ENCODE data around the gene KLF15.

KLF15 gene

DNA sequence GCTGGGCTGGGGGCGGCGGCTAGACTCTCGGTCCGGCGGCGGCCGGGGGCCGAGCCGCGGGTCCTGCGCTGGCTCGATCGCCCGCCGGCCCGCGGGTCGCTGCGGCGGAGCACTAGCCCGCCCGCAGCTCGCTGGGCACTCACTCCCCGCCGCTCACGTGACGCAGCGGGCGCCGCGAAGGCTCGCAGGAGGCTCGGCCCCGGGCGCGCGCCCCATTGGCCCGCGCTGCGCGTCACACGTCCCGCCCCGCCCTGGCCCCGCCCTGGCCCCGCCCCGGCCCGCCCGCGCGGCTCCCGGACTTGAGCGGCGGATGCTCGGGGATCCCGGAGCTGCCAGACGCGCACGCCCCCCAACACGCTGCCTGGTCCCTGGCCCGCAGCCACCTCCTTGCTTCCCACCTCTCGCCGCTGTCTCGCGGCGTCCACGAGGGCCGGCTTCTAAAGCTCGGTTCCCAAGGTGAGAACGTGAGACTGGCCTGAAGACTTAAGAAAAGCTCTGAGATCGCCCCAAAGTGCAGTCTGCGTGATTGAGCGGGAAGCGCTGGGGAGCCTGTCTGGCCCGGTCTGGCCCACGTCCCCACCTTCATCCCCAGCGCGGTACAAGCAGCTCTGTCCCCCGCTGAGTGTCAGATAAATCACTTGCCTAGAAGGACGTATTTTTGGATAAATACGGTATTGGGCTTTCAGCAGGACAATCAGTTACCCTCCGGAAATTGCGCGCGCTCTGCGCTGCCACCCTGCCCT is at the start of gene KLF15:
TSS of gene KLF15 (minus strand) at position 114 of the 743 bp plus-strand sequence. CDS start 4,486 bp downstream, outside the sequence.
- no peak for DNase-seq

DNA sequence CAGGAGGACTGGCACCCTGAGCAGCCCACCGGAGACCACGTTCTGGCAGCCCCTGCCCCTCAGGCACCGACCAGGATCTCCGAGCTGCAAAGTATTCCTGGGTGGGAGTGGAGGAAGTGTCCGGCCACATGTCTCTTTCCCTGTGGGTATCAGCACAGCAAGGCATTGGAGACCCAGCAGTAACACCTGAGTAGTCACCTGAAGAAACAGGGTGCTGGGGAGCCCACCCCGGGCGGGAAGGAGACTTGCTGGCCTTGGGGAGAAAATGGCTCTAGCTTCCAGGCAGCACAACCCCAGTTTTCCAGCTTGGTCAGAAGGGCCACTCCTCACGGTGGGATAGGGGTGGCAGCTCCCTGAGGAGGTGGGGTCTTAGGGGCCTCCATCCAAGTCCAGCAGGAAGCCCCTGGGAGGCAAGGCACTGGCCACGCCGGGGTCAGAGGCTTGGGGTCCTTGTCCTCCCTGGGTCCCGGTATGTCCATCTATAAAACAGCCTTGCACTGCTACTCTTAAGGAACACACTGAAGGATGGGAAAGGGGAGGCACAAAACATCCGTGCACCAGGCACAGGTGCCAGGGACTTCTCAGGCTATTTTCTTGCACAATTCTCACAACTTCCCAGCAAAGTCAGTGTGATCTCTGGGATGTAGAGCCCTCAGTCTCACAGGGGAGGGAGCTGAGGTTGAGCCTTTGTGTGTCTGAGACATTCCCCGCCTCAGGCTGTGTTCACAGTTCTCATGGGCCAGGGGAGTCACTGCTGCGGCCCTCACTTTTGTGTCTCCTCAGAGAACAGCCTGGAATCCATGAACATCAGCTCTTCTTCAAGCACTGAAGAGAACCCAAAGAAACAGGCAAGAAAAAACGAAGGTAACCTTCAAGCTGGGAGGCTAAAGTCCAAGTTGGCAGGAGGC is 49.4 kb upstream of the KLF15 start:
- DNase-seq: no peak

DNA sequence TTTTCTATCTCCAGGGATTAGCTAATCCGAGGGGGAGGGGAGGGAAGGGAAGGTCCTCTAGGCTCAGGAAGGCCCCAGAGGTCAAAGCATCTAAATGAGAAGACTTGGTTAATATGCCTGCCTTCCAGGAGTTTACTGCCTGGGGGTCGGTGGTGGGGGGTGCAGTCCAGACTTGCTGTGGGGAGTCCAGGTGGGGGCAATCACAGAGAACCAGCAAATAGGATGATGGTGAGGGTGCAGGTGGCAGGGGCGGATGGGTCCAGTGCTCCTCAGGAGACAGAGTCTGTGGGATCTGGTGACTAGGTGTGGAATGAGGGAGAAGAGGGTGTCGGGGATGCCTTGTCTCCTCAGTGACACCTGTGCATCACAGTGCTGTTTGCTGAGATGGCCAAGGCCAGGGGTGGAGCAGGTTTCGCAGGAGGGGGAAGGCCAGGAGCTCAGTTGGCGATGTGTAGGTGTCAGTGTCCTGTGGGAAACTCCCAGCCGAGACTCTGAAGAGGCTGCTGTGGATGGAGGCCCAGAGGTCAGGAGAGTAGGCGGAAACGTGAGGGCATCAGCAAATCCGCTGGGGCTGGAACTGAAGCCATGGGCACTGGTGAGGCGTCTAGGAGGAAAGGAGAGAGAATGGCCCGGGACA is 45.6 kb upstream of the KLF15 start:
- no peak for DNase-seq

DNA sequence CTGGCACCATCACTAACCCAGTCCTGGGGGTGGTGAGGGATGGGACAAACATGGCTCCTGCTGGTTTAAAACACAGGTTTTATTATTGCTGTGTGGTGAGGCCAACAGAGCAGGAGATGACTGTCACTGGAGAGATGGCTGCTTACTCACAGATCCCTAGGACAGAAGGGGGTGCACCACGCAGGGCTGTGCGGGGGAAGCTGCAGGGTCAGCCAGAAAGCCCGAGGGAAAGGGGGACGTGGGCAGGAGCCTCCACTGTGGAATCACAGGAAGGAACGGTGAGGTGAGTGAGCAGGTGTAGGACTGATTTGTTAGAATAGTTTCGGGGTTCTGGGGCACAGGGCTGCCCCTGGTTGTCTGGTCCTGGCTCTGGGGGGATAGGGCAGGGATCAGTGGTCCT is 45.0 kb upstream of the KLF15 start:
- DNase-seq: no peak

DNA sequence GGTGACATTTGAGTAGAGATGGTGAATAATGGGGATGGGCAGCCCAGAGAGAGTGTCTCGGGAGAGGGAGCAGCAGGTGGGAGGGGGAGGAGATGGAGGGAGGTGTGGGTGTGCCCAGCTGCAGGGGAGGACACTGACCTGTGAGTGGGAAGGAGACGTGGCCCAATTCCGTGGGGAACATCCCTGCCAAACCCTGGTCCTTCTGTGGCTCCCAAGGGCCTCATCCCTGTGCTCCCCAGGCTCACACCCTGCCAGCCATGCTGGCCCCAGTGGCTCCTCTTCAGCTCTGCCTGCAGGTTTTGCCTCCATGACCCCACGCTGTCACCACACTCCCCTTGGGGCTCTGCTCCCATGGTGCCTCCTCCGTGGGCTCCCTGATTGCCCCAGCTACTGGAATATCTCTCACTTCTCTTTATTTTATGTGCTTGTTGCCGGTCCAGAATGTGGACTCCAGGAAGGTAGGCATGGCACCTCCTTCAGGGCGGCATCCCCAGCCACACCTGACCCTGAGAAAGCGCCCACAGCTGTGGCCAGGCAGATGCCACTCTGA is 44.5 kb upstream of the KLF15 start:
- no peak for DNase-seq

DNA sequence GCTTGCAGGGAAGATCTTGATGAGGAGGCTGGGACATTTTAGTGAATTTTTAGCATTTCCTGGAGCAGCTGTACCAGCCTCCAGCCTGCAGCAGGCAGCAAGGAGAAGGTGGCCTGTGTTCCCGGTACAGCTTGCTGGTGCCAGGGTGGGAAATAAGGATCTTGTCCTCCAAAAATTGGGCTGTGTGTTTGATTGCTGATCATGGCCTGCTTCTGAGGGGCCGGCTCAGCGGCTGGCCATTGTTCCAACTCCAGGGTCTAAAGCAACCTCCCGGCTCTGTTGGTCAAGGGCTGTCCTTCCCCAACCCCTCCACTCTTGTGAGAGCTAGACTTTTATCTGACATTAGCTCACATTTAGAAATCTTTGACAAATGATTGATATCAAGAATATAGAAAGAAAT is 42.5 kb upstream of the KLF15 start:
- no peak for DNase-seq

DNA sequence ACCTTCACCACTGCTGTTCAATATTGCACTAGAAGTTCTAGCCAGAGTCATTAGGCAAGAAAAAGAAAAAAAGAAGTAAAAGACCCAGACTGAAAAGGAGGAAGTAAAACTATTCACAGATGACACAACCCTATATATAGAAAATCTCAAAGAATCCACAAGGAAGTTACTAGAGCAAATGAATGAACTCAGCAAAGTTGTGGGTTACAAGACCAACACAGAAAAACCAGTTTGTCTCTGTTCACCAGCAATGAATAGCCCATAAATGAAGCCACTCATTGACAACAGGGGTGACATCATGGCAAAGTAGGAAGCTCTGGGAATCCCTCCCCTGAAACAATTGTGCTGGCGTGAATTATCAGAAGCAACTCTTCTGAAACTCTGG is 42.1 kb upstream of the KLF15 start:
- DNase-seq: peak; percentile 12

DNA sequence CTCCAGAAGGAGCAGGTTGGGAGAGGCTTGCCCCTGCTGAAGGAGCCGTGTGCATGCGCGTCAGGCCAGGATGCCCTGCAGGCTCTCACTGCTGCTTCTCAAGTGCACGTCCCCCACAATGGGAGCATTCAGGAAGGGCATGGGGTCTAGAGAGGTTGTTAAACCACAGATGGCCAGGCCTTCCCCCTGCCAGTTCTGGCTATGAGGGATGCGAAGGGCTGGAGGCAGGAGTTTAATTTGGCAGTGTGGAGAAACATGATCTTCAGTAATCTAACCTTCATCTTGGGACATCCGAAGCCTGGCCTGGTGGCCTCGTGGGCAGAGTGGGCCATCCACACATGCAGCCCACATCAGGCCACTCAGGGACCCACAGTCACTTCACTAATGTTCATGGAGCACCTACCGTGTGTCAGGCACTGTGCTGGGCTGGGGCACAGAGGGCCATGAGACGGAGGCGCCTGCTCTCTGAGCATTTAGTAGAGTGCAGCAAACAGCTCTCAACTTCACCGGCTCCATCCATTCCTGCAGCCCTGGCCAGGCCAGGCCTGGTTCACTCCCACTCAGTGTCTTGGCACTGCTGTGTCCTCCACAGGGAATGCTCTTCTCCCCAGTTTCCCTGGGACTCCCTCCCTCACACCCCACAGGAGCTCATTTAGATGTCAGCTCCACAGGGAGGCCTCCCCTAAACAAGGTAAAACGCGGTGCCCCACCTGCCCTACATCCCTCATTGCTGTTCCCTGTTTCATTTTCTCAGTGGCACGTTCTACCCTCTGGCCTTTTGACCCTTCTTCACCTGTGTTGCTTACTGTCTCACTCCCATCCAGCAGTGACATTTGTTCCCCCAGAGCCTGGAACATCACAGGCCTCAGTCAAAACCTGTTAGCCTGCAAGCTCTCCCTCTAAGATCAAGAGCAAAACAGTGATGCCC is 41.5 kb upstream of the KLF15 start:
- DNase-seq: no peak

DNA sequence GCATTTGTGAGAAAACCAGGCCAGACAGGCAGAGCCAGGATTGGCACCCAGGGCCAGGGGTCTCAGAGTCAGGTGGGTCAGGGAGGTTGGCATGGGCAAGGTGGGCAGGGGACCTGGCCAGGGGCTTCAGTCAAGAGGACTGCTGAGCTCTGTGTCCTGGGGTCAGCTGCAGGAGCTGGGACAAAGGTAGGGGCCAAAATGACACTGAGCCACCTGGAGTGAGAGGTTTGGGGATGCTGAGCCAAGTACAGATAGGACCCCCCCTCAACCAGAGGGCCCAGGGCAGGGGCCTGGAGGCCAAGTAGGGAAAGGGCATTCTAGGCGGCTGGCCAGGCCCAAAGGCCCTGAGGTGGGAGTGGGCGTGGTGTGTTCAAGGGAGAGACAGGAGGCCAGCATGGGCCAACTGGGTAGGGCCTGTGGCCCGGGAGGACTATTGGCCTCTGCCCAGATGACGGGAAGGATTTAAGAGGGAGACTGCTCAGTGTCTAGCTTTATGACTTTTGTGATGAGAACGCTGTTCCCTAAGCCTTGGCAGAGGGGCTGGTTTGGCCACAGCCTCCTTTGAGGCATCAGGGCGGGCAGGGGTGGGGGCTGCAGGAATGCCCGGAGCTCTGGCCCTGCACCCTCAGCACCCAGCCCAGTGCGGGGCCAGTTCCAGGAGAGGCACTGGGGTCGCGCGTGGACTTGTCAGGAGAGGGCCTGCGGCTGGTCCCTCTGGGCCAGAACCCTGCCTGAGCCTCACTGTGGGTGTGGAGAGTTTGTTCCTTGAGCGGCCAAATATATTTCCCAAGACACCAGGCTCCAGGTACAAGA is 40.6 kb upstream of the KLF15 start:
- DNase-seq: no peak

DNA sequence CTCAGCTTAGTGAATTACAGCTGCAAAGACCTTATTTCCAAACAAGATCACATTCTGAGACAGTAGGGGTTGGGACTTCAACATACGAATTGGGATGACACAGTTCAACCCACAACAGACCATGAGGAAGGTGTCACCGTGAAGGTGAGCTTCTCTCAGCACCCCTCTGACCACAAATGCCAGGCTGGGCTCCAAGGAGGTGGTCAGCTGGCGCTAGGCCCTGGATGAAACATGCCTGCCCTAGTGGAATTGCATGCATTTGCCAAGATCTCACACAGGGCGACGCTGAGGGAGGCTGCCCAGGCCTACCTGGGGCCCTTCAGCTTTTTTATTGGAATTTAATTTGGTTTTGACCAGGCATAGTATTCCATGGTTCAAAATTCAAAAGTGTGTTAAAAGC is 39.3 kb upstream of the KLF15 start:
- no peak for DNase-seq

DNA sequence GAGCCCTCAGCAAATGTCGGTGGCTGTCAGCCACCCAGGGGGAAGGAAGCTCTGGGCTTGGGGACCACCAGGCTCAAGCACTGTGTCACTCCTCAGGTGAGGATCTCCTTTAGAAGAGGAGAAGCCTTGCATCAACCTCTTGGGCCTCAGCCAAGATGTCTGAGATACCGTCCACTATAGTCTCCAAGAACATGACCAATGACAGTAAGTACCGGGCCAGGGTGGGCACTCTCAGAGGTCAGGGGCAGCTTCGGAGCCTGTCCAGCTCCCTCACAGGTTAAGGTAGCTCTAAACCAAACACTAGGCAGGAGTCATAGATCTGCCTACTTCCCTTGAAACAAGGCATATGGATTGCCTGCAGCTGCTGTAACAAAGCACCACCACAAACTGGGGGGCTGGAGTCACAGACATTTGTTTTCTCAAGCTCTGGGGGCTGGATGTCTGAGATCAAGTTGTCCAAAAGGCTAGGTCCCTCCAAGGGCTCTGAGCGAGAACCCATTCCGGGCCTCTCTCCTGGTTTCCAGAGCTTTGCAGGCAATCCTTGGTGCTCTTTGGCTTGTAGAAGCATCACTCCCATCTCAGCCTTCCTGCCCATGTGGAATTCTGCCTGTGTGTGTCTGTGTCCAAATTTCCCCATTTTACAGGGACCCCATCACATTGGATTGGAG is 38.8 kb upstream of the KLF15 start:
- DNase-seq: no peak

DNA sequence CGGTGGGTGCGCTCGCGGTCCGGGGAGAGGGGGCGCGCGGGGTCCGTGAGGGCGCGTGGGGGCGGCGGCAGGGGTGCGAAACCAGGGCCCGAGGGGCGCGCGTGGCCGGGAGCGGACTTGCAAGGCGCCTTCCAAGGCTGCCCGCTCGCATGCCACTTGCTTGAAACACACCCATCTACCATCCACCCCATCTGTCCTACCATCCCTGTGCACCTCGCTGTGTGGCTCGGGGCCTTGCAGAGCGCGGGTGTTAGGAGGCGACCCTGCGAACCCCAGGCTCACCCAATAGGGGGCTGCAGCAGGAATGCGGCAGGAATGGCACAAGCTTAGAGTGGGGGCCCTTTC is 37.7 kb upstream of the KLF15 start:
- DNase-seq: no peak

DNA sequence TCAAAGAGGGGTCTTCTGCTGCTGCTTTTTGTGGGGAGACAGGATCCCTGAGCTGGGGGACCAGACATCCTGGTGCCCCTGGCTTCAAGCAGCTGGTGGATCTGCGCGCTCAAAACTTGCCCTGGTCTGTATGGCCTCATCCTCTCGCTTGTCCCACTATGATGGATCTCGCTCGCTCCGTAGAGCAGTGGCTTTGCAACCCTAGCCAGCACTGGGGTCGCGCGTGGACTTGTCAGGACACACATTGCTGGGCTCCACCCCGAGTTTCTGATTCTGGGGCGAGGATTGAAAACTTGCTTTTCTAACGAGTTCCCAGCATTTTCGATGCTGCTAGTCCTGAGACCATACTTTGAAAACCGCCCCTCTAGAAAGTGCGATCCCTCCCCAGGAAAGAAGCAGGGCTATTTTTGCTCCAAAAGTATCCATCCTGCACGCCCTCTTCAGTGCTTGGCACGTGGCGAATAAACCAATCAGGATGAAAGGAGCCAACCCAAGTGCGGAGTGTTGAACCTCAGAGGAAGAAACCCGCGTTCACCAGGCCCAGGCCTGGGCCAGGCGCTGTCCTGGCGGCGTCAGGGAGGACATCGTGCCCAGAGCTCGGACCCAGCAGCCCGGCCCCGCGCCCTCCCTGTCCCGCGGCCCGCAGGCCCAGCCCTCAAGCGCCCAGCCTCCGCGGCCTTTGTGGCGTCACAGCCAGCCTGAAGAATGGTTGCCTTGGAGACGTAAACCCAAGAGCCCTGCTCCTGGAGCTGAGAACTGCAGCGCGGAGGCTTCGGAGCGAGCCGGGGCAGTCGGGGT is 37.2 kb upstream of the KLF15 start, which contains the start of gene CFAP100:
TSS of gene CFAP100 (plus strand) at position 731 of the 798 bp plus-strand sequence. CDS start 1,092 bp downstream, outside the sequence.
- DNase-seq: no peak

DNA sequence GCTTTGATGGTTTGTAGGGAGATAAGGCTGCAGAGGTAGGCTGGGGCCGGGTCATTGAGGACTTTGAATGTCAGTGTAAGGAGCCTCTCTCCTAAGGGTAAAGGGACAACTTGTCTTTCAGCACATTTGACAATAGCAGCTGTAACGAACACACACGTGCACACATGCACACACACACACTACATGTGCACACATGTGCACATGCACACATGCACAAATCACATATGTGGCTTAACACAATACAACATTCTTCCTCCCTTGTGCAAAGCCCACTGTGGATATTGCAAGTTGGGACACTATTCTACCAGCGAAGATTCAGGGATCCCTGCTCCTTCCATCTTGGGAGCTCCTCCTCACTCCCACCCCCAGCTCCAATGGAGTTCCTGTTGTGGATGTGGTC is 36.4 kb upstream of the KLF15 start:
- no peak for DNase-seq

DNA sequence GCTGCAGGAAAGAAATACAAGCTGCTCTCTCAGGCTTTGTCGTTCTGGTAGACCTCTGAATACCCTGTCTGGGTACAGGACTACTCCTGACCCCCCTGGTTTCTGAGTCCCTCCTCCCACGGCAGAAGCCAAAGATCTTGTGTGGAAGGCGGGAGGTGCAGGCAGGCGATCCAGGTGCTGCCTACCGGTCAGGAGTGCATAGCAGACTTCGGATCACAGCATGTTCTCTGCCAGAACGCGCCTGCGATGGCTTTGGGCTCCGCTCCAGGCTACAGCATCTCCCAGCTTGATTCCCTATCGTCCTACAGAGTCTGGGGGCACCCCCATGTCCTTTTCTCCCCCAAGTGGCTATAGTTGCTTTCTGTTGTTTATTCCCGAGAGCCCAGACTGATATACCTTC is 35.0 kb upstream of the KLF15 start:
- DNase-seq: no peak

DNA sequence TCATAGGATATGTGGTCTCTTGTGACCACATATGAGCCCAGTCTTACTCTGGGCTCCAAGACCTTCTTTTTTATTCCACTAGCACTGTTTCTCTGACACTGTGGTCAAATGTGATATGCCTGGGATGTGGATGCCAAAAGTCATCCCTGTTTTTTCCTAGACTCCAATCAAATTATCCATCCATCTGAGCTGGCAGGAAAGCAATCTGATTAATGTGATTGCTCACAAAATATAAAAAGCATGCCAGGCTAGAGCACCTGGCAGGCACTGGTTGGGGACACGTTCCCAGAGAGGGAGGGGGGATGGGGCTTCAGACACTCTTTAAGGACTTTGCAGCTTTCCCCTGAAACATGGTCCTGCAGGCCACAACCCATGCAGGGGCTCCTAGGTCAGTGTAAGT is 34.4 kb upstream of the KLF15 start:
- DNase-seq: no peak

DNA sequence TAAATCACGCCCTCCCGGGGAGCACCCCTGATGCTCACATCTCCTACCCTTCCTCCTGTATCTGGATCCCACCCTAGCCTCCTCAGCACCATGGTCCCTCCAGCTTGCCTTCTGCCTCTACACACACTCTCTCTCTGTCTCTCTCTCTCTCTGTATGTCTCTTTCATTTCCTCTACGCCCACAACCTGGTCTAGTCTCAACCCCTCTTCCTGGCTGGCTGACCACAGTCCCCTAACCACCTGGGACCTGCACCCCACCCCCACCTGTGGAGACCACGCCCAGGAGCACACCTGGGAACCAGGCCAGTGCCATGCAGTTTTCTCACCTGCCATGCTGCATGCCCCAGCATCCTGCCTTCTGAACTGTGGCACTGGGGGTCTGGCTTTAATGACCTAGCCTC is 33.5 kb upstream of the KLF15 start:
- no peak for DNase-seq

DNA sequence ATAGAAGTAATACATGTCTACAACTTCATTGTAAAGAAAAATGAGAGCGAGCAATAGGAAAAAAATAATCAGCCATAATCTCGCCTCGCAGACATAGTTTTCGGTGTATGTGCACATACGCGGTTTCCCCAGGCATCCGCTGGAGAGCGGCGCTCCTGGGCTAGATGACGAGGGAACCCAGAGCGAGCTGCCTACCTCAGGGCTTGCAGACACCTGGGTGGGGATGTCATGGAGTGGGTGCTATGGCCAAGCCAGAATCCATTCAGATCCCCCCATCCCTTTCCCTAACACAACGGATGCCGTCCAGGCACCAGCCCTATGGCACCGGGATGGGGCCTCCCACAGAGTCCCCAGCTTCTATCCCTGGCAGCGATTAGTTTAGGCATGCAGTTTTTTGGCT is 33.0 kb upstream of the KLF15 start:
- DNase-seq: no peak

DNA sequence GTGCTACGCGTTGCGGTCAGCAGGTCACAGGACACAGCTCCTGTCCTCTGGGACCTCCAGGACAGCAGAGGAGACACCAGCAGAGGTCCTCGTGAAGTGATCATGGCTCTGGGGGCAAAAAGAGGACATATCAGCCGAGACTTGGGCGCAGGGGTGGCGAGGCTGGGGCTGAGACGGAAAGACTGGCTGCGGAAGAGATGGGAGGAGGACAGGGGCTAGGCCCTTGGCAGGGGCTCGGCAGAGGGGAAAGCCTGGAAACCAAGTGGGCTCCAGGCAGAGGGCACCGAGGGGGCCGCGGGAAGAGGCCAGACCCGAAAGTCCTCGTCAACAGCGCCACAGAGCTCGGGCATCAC is 32.6 kb upstream of the KLF15 start:
- no peak for DNase-seq

Measured in DMS153 (cell line).